Measurements from ENCODE around the gene EPAS1. TPM values are rescaled to one million over a fixed set of nuclear protein-coding genes. Genes with fewer than 3 reads are reported as not detected.

EPAS1 gene
- total and polyA plus RNA-seq, 4 donors: 26.2 to 193 (median 61.1) TPM

- H3K27ac ChIP-seq (ENCODE audit: low read depth in 1 of 2, low read length in 2 of 2): peak overlapping the region; percentile 15 to 39
- no peak for TF ChIP-seq HNF4G (IDR thresholded peaks at IDR 0.05)
- TF ChIP-seq FOXA1 (IDR thresholded peaks at IDR 0.05): no peak
- no peak for TF ChIP-seq CTCF (IDR thresholded peaks at IDR 0.05; ENCODE audit: low read depth, low read length, missing input control)
- no peak for TF ChIP-seq GABPA (IDR thresholded peaks at IDR 0.05 in 1 of 2, conservative IDR thresholded peaks at IDR 0.05 in 1 of 2)
- TF ChIP-seq JUND (IDR thresholded peaks at IDR 0.05): no peak
- no peaks in the 10 kb centered on the region for H3K9me3 ChIP-seq (ENCODE audit: control insufficient read depth in 4 of 4, low read length in 3 of 4)
- H3K4me3 ChIP-seq (ENCODE audit: low read depth in 1 of 3, low read length in 3 of 3): no peak overlapping the region
- no peaks in the 10 kb centered on the region for H3K27me3 ChIP-seq (ENCODE audit: control insufficient read depth in 4 of 4, insufficient read depth in 4 of 4, low read length in 3 of 4)
- 81% methylated on average over 11 of the region's 11 CpGs for WGBS
- no peak for DNase-seq (ENCODE audit: low spot score)
- H3K36me3 ChIP-seq (ENCODE audit: control insufficient read depth in 4 of 4, insufficient read depth in 3 of 4, low read depth in 1 of 4, low read length in 3 of 4): peaks cover 3 to 50% (median 34%) of the 10 kb centered on the region in 4 donors
- H3K4me1 ChIP-seq (ENCODE audit: control insufficient read depth in 4 of 4, insufficient read depth in 4 of 4, low read length in 3 of 4): peaks cover 2 to 34% (median 18%) of the 10 kb centered on the region in 4 donors
- H3K9ac ChIP-seq (ENCODE audit: low read depth in 1 of 2, low read length in 2 of 2): no peak overlapping the region
These were observed 50.6 kb downstream of the EPAS1 start for GRCh38 chr2:46347648-46348280.

GRCh38 chr2:46349115-46349547, 51.9 kb downstream of the EPAS1 start:
- H3K36me3 ChIP-seq (ENCODE audit: control insufficient read depth in 4 of 4, insufficient read depth in 3 of 4, low read depth in 1 of 4, low read length in 3 of 4): peaks cover 3 to 64% (median 34%) of the 10 kb centered on the region in 4 donors
- no peak overlapping the region for H3K27ac ChIP-seq (ENCODE audit: low read depth in 1 of 2, low read length in 2 of 2)

GRCh38 chr2:46350029-46350689, 53.0 kb downstream of the EPAS1 start:
- H3K9me3 ChIP-seq (ENCODE audit: control insufficient read depth in 4 of 4, low read length in 3 of 4): no peaks in the 10 kb centered on the region
- H3K4me3 ChIP-seq (ENCODE audit: low read depth in 1 of 3, low read length in 3 of 3): no peak overlapping the region
- 62% methylated on average over 8 of the region's 8 CpGs for WGBS
- no peak overlapping the region for H3K9ac ChIP-seq (ENCODE audit: low read depth in 1 of 2, low read length in 2 of 2)
- peak overlapping the region; percentile 18 to 44 for H3K27ac ChIP-seq (ENCODE audit: low read depth in 1 of 2, low read length in 2 of 2)
- peaks cover 3 to 70% (median 39%) of the 10 kb centered on the region in 4 donors for H3K36me3 ChIP-seq (ENCODE audit: control insufficient read depth in 4 of 4, insufficient read depth in 3 of 4, low read depth in 1 of 4, low read length in 3 of 4)
- no peak for TF ChIP-seq ATF3 (IDR thresholded peaks at IDR 0.05)
- TF ChIP-seq JUND (IDR thresholded peaks at IDR 0.05): no peak
- peak; percentile 6 to 12 for TF ChIP-seq RAD21 (IDR thresholded peaks at IDR 0.05)
- TF ChIP-seq REST (IDR thresholded peaks at IDR 0.05): no peak
- TF ChIP-seq GABPA (IDR thresholded peaks at IDR 0.05 in 1 of 2, conservative IDR thresholded peaks at IDR 0.05 in 1 of 2): no peak
- no peak for TF ChIP-seq CTCF (IDR thresholded peaks at IDR 0.05; ENCODE audit: low read depth, low read length, missing input control)
- no peak for TF ChIP-seq HNF4G (IDR thresholded peaks at IDR 0.05)
- TF ChIP-seq FOXA2 (IDR thresholded peaks at IDR 0.05): no peak
- TF ChIP-seq SP1 (IDR thresholded peaks at IDR 0.05): no peak
- no peak for TF ChIP-seq YY1 (IDR thresholded peaks at IDR 0.05)
- TF ChIP-seq NR2F2 (IDR thresholded peaks at IDR 0.05): peak; percentile 13
- no peak for DNase-seq (ENCODE audit: low spot score)
- H3K27me3 ChIP-seq (ENCODE audit: control insufficient read depth in 4 of 4, insufficient read depth in 4 of 4, low read length in 3 of 4): no peaks in the 10 kb centered on the region
- H3K4me1 ChIP-seq (ENCODE audit: control insufficient read depth in 4 of 4, insufficient read depth in 4 of 4, low read length in 3 of 4): peaks cover 2 to 26% (median 14%) of the 10 kb centered on the region in 4 donors

More at GRCh38 chr2:46349115-46349547, 51.9 kb downstream of the EPAS1 start:
- DNase-seq (ENCODE audit: low spot score): no peak
- H3K9ac ChIP-seq (ENCODE audit: low read depth in 1 of 2, low read length in 2 of 2): no peak overlapping the region
- H3K4me1 ChIP-seq (ENCODE audit: control insufficient read depth in 4 of 4, insufficient read depth in 4 of 4, low read length in 3 of 4): peaks cover 2 to 29% (median 17%) of the 10 kb centered on the region in 4 donors
- 47% methylated on average over 6 of the region's 6 CpGs for WGBS
- no peaks in the 10 kb centered on the region for H3K9me3 ChIP-seq (ENCODE audit: control insufficient read depth in 4 of 4, low read length in 3 of 4)
- no peak overlapping the region for H3K4me3 ChIP-seq (ENCODE audit: low read depth in 1 of 3, low read length in 3 of 3)
- H3K27me3 ChIP-seq (ENCODE audit: control insufficient read depth in 4 of 4, insufficient read depth in 4 of 4, low read length in 3 of 4): no peaks in the 10 kb centered on the region
- TF ChIP-seq RAD21 (IDR thresholded peaks at IDR 0.05): peak in 1 of 2 donors; percentile 29
- no peak for TF ChIP-seq FOXA2 (IDR thresholded peaks at IDR 0.05)
- peak; percentile 35 to 45 for TF ChIP-seq HNF4A (conservative IDR thresholded peaks at IDR 0.05)

Data from liver (tissue), 9 donors.